GM19455 (cell line): ENCODE data around the gene PDZD7.
"Not testable (repeated sequence)": the region's sequence is repeated elsewhere in the genome, so short reads cannot be mapped to it uniquely, and the experiment has no call there.

Experiments
- ATAC-seq: cut with Tn5 transposase; IDR thresholded peaks from one replicate; pipeline ENCODE4 v1.9.1; 2021; ENCODE audit not compliant: unreplicated experiment

Gene PDZD7

GRCh38 chr10:101041252-101041761 is 10.4 kb upstream of the PDZD7 start:
- peak; percentile 58 for ATAC-seq

- no peak for ATAC-seq
Measured at GRCh38 chr10:101040851-101041250, 9.9 kb upstream of the PDZD7 start.

GRCh38 chr10:101040061-101040460 is 9.1 kb upstream of the PDZD7 start:
- ATAC-seq, result no peak

DNA sequence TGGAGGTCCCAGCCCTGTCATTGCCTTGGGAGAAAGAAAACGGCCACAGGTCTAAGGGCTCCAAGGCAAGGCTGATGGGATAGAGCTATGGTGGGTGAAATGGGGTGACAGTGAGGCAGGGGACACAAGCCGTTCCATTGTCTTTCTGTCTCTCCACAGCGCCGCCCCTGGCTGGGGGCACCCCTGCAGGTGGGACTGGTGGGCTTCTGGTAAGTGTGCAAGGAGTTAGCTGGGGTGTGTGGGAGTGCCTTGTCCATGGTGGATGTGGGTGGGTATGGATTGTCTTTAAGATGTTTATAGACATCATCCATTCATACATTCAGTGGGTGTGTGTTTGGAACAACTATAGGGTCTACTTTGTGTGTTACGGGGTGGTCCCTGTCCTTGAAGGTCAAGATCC is 7.6 kb upstream of the PDZD7 start:
- ATAC-seq, result no peak

- ATAC-seq, result no peak
Measured at GRCh38 chr10:101036726-101037125, 5.8 kb upstream of the PDZD7 start.

DNA sequence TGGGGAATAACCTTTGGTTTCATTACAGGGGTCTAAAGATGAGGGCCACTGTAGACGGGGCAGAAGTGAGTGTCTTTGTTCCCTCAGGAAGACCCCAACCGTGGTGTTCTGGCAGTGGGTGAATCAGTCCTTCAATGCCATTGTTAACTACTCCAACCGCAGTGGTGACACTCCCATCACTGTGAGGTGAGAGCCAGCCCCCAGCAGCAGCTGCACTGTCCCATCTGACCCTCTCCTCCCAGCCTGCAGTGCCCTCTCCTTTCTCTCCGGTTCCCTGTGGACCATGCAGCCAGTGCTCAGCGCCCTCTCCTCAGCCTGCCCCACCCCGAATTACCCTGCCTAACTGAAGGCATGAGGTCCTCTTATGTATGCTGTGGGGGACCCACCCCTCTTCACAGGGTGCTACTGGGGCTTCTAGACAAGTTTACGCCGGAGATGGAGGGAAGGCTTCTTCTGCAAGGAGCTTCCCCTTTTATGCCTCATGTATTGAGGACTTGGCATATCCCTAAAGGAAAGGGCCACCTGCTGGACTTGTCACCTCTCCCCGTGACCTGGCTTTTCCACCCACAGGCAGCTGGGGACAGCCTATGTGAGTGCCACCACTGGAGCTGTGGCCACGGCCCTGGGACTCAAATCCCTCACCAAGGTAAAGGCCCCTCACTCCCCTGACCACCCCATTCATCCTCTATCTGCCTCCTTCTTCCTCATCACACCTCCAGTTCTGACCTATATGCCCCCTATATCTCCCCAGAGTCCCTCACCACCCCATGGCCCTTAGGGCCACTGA is 5.2 kb upstream of the PDZD7 start:
- ATAC-seq, result no peak

DNA sequence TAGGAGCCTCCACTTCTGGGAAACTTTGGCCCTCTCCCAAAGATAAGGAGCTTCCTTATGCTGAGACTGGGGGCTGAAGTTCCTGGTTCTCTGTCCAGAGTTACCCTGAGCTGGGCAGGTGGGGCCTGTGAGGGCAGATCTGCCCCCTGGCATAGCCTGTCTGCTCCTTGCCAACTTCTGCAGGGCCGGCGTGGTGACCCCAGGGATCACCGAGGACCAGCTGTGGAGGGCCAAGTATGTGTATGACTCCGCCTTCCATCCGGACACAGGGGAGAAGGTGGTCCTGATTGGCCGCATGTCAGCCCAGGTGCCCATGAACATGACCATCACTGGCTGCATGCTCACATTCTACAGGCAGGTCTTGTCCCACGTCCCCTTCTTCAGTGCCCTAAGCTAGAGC is 4.4 kb upstream of the PDZD7 start:
- no peak for ATAC-seq

DNA sequence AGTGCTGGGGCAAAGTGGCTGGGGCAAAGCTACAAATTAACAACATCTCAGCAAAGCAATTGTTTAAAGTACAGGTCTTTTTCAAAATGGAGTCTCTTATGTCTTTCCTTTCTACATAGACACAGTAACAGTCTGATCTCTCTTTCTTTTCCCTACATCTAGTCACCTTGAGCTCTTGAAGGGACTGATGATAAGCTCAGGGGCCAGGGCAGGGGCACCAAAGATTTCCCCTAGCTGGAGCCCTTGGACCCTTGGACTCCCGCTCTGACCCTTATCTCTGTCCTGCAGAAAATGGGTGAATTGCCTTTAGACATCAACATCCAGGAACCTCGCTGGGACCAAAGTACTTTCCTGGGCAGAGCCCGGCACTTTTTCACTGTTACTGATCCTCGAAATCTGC is 3.5 kb upstream of the PDZD7 start:
- ATAC-seq, result not testable (repeated sequence)

GRCh38 chr10:101033276-101033675 is 2.3 kb upstream of the PDZD7 start:
- ATAC-seq, result no peak

GRCh38 chr10:101032637-101033224 is 1.8 kb upstream of the PDZD7 start:
- no peak for ATAC-seq

DNA sequence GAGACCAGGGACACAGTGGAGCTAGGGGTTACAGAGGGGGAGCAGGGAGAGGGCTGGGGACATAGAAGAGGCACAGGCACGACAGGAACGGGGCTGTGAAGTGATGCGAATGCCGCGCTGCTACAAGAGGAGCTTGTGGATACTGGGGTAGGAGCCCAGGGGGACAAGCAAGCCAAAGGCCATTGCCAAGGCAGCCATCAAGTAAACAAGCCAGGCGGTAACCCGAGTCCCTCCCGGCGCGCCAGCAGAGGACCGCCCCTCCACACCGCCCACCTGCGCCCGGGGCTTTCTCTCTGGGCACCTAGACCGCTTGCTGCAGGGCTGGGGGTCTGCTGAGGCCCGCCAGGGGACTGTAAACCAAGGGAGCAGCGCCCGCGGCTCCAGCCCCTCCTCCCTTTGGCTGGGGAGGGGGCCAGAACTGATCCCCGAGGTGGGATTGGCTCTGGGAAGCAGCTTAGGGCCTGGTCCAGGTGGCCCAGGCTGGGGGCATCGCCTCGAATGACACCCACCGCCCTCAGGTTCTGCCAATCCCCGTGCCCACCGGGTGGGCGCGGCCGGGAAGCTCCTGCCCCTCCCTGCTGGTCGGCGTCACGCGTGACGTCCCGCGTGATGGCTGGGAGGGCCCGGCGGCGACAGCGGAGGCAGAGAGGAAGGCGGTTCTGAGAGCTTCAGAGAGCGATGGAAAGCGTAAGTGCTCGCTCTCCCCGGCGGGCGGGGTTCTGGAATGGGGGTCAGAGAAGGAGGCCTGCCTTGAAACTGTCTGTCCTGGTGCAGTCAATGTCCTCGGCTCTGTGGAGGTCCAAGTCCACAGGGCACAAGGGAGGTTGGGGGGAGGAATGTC is 1.1 kb upstream of the PDZD7 start:
- ATAC-seq, result no peak

GRCh38 chr10:101030496-101031127 is 317 bp downstream of the PDZD7 start:
- ATAC-seq, result no peak

GRCh38 chr10:101029520-101030295 is 1.2 kb downstream of the PDZD7 start:
- ATAC-seq, result no peak

DNA sequence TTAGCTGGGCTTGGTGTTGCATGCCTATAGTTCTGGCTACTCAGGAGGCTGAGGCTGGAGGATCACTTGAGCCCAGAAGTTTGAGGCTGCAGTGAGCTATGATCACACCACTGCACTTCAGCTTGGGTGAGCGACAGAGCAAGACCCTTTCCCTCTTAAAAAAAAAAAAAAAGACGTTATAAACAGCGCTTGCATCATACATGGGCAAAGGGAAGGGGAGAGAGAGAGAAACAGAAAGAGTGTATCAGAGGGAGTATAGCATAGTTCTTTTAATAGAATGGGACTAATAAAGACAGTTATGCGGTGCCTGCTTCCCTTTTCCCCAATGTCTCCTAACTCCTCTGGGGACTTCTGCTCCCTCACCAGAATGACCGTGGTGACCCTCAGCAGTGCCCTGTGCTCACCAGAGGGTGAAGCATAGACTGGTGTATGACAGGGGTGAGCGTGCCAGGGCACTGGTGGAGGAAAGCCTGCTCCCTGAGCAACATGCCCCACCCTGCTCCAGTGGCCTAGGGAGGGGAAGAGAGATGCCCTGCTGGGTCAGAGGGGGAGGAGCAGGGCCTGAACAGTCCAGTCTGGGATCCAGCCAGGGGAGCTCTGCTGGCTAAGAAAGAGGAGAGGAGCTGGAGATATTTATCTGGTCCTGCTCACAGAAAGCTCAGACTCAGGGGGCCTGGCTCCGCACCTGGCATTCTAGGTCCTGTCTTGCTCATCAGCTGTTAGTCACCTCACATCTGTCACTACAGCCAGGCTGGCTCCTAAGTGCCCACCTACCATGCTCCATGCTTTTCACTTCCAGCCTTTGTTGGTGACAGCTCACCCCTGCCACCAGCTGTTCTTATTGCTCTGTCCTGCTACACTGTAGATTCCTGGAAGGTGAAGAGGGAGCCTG is 2.2 kb downstream of the PDZD7 start:
- ATAC-seq, result no peak

GRCh38 chr10:101027106-101027720 is 3.7 kb downstream of the PDZD7 start:
- no peak for ATAC-seq

- ATAC-seq, result no peak
Measured at GRCh38 chr10:101022967-101023705, 7.8 kb downstream of the PDZD7 start.

- no peak for ATAC-seq
Measured at GRCh38 chr10:101021692-101022251, 9.2 kb downstream of the PDZD7 start.

DNA sequence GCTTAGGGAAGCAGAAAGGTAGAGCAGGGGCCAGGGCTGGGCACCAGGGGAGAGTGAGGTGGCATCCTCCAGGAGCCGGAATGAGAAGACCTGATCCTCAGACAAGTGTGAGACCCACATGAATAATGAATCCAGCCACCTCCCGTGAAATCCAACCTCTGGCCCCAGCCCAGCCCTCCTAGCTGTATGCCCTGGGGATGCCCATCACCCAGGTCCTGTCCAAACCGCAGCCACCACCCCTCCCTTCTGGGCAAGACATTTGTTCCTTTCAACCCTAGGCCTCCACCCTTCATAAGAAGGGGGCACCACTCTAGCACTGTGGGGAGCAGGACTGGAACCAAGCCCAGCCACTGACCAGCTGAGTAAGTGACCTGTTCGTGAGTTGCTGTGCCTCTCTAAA is 9.7 kb downstream of the PDZD7 start:
- ATAC-seq, result no peak
